ENCODE results near the gene EEFSEC.

The EEFSEC gene

GRCh38 chr3:128447561-128448013, 294.3 kb downstream of the EEFSEC start:
- DNase-seq (ENCODE audit: low read depth) = no peak
- TF ChIP-seq CTCF (conservative IDR thresholded peaks at IDR 0.05; ENCODE audit: low read depth, low read length) = no peak
- no peak overlapping the region for H3K4me3 ChIP-seq (ENCODE audit: low read length)

- no peak for DNase-seq (ENCODE audit: low read depth)
- no peak overlapping the region for H3K4me3 ChIP-seq (ENCODE audit: low read length)
- no peak for TF ChIP-seq CTCF (conservative IDR thresholded peaks at IDR 0.05; ENCODE audit: low read depth, low read length)
Measured at GRCh38 chr3:128448491-128448890, 295.2 kb downstream of the EEFSEC start.

GRCh38 chr3:128449111-128449638, 295.9 kb downstream of the EEFSEC start:
- no peak for TF ChIP-seq CTCF (conservative IDR thresholded peaks at IDR 0.05; ENCODE audit: low read depth, low read length)
- DNase-seq (ENCODE audit: low read depth) = no peak

GRCh38 chr3:128452120-128452519, 298.8 kb downstream of the EEFSEC start:
- no peak for TF ChIP-seq CTCF (conservative IDR thresholded peaks at IDR 0.05; ENCODE audit: low read depth, low read length)
- DNase-seq (ENCODE audit: low read depth) = no peak
- H3K4me3 ChIP-seq (ENCODE audit: low read length) = no peak overlapping the region

More at GRCh38 chr3:128449111-128449638, 295.9 kb downstream of the EEFSEC start:
- H3K4me3 ChIP-seq (ENCODE audit: low read length) = no peak overlapping the region

GRCh38 chr3:128452678-128453275, 299.5 kb downstream of the EEFSEC start:
- no peak for TF ChIP-seq CTCF (conservative IDR thresholded peaks at IDR 0.05; ENCODE audit: low read depth, low read length)
- no peak overlapping the region for H3K4me3 ChIP-seq (ENCODE audit: low read length)
- no peak for DNase-seq (ENCODE audit: low read depth)

- no peak for TF ChIP-seq CTCF (conservative IDR thresholded peaks at IDR 0.05; ENCODE audit: low read depth, low read length)
- DNase-seq (ENCODE audit: low read depth) = no peak
- no peak overlapping the region for H3K4me3 ChIP-seq (ENCODE audit: low read length)
Measured at GRCh38 chr3:128453501-128454309, 300.4 kb downstream of the EEFSEC start.

GRCh38 chr3:128454310-128454618, 301.0 kb downstream of the EEFSEC start:
- no peak for TF ChIP-seq CTCF (conservative IDR thresholded peaks at IDR 0.05; ENCODE audit: low read depth, low read length)
- no peak for DNase-seq (ENCODE audit: low read depth)
- no peak overlapping the region for H3K4me3 ChIP-seq (ENCODE audit: low read length)

All from retinal pigment epithelial cell (primary cell).